ENCODE measurements around the gene DOC2B. TPM values are rescaled to one million over a fixed set of nuclear protein-coding genes. Genes with fewer than 3 reads are reported as not detected.
"Not testable (repeated sequence)": the region's sequence is repeated elsewhere in the genome, so short reads cannot be mapped to it uniquely, and the experiment has no call there.

DOC2B gene
- total and polyA plus RNA-seq, 2 of the 8 experiments (the other 6 are each of a cell fraction or from before 2014, with no cell fraction given): 1.3 to 3.3 TPM

DNA sequence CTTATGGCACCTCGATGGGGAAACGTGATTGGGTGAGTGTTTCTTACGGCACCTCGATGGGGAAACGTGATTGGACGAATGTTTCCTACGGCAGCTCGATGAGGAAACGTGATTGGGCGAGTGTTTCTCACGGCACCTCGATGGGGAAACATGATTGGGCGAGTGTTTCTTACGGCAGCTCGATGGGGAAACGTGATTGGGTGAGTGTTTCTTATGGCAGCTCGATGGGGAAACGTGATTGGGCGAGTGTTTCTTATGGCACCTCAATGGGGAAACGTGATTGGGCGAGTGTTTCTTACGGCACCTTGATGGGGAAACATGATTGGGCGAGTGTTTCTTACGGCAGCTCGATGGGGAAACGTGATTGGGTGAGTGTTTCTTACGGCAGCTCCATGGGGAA lies 25.0 kb upstream of the DOC2B start:
- not testable (repeated sequence) for H4K91ac ChIP-seq (replicated peaks; ENCODE audit: insufficient read length, low read length); H2AFZ ChIP-seq (ENCODE audit: low read length); H3K79me1 ChIP-seq (ENCODE audit: low read depth, low read length); H2BK15ac ChIP-seq (ENCODE audit: low read length); H3K9ac ChIP-seq (replicated peaks in 1 of 4; ENCODE audit: extremely low read depth in 1 of 4, low read depth in 3 of 4, low read length in 3 of 4); H3K23me2 ChIP-seq (ENCODE audit: low read depth, low read length); H3K23ac ChIP-seq (ENCODE audit: insufficient read length); H3K4me3 ChIP-seq (ENCODE audit: extremely low read depth in 1 of 4, insufficient read depth in 2 of 4, low read depth in 3 of 4, low read length in 4 of 4); DNase-seq (ENCODE audit: low read depth in 1 of 2, low spot score in 2 of 2); H3K4me1 ChIP-seq (replicated peaks in 1 of 4; ENCODE audit: control insufficient read depth in 3 of 4, insufficient read depth in 4 of 4, low read length in 3 of 4); H3K18ac ChIP-seq (ENCODE audit: extremely low read depth, low read length); H3K56ac ChIP-seq (replicated peaks; ENCODE audit: insufficient read length, low read depth, low read length); H2AK5ac ChIP-seq (ENCODE audit: low read depth, low read length); H3K4ac ChIP-seq (replicated peaks; ENCODE audit: insufficient read length, low read depth, low read length); H3K79me2 ChIP-seq (ENCODE audit: control insufficient read depth in 1 of 2, insufficient read depth in 2 of 2, low read length in 2 of 2); H2BK5ac ChIP-seq (ENCODE audit: low read depth, low read length); H3K27me3 ChIP-seq (replicated peaks in 1 of 4; ENCODE audit: control insufficient read depth in 3 of 4, extremely low read depth in 1 of 4, insufficient read depth in 3 of 4, low read length in 3 of 4); H4K8ac ChIP-seq (ENCODE audit: extremely low read depth, insufficient read depth, low read length); H3K27ac ChIP-seq (ENCODE audit: low read depth, low read length); H2BK20ac ChIP-seq (ENCODE audit: low read length); H3K9me3 ChIP-seq (ENCODE audit: insufficient read depth in 2 of 2, low read depth in 1 of 2, low read length in 1 of 2); H3K36me3 ChIP-seq (ENCODE audit: control insufficient read depth in 2 of 4, insufficient read depth in 4 of 4, low read length in 3 of 4); H2BK120ac ChIP-seq (replicated peaks; ENCODE audit: low read depth, low read length); FAIRE-seq; H2BK12ac ChIP-seq (ENCODE audit: low read depth, low read length); H3K4me2 ChIP-seq (ENCODE audit: insufficient read depth in 1 of 2, low read depth in 2 of 2, low read length in 2 of 2); H3K14ac ChIP-seq (ENCODE audit: insufficient read length); H4K20me1 ChIP-seq (replicated peaks in 1 of 2; ENCODE audit: control insufficient read depth in 1 of 2, insufficient read depth in 2 of 2, low read length in 2 of 2); H4K5ac ChIP-seq (ENCODE audit: insufficient read length, low read depth, low read length)
- POLR2A ChIA-PET (ENCODE audit: partially characterized antibody): interaction anchor here (0.7 to 3.0 kb wide), 4 partner anchors 17 to 102 kb away, joined by 3 to 8 read pairs (median 4); no protein-coding TSS in a partner anchor
- CTCF ChIA-PET (ENCODE audit: partially characterized antibody): interaction anchor here (0.6 to 1.6 kb wide), 5 partner anchors 18 to 738 kb away, joined by 3 to 5 read pairs (median 3); no protein-coding TSS in a partner anchor
- 0 out of 2 replicates have a peak, but pooled peaks have one; percentile 52 for TF ChIP-seq SP1 (IDR thresholded peaks at IDR 0.05; ENCODE audit: low read depth, low read length)
- 91% methylated on average over 24 of the region's 27 CpGs; no CpG with 5 or more reads in 1 of the 2 experiments for WGBS, 2 experiments (ENCODE audit: extremely low coverage in 1 of 2, insufficient coverage in 1 of 2, insufficient read length in 1 of 2, insufficient replicate concordance in 2 of 2, low coverage in 1 of 2, low lambda C conversion rate in 2 of 2, missing lambda C conversion rate in 1 of 2)

All from H1 (cell line).